Measurements from ENCODE around the gene SEMA7A.
A peak's percentile ranks its signal among the peaks of the same experiment; 100 is the strongest.

Gene SEMA7A

DNA sequence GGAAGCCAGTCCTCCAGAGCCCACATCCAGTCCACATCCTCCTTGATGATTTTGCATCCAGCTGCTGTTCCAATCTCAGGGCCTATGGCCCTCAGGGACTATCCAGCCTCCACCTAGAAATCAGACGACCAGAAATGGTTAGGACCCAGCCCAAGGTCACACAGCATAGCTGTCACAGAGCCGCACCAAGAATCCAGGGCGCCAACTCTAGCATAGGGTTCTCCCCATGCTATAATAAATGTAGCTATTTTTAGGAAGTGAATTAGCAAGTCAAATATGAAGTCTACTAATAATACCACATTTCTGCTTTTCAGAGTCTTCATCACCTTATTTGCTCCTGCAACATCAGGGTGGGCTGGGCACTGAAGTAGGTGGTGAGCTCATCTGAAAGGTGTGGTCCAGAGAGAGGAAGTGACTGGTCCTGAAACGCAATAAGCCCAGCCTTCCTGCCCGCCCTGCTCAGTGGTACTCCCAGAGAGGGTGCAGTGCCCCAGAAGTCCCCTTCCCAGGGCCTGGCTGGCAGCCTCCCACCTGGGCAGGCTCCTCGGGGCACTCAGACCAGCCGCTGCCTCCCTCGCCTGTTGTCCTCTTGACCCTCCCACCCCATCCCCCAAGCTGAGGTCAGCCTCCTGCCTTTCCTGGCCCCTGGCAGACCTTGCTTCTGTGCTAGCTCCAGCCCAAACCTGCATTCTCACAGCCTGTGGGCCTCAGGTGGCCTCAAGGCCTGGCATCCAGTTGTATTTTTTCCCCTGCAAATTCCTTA is 48.7 kb downstream of the SEMA7A start:
- peak; percentile 64 for DNase-seq

DNA sequence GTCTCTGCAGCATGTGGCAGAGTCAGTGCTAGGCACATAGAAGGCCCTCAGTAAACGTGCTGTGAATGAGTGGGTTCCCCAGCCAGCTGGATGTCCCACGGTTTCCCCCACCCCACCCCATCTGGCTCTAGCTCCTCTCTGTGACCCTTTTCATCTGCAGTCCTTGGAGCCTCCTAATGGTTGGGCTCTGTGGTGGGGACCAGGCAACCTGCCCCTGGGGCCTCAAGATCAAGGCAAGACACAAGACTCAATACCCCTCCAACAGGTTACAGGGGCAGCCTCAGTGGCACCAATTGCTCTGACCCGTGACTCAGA is 49.2 kb downstream of the SEMA7A start:
- no peak for DNase-seq

DNA sequence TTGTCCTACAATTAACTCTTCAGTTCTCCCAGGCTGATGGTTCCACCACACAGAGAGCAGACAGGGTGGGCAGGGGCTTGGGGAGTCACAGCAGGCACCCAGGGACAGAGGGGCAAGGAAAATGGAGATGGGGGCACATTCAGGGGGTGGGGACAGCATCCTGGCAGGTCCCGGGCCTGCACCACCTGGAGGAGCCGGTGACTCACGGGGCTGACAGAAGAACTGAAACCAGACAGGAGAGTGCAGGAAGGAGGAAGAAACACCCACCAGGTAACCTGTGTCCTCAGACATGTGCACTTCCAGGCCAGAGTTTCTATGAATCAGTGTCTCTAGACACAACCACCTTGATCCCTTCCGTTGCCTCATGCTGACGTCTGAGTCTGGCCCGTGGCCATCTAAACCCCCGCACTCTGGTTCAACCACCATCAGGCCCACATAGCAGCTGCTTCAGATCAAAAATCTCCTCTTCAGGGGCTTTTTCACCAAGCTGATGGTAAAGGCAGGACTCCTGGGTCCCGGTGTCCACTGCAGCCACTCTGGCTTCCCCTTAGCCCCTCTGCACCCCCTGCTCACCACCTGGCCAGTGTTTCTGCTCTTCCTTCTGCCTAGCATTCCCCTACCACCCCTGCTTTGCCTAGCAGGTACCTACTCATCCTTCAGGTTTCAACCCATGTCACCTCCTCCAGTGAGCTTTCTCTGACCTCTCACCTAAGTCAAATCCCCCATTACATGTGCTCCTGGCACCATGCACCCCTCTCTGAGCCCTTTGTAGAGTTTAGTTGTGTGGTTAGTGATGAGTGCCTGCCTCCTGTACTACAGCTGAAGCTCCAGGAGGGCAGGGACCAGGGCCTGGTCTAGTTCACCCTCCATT is 49.8 kb downstream of the SEMA7A start:
- peak; percentile 82 for DNase-seq

DNA sequence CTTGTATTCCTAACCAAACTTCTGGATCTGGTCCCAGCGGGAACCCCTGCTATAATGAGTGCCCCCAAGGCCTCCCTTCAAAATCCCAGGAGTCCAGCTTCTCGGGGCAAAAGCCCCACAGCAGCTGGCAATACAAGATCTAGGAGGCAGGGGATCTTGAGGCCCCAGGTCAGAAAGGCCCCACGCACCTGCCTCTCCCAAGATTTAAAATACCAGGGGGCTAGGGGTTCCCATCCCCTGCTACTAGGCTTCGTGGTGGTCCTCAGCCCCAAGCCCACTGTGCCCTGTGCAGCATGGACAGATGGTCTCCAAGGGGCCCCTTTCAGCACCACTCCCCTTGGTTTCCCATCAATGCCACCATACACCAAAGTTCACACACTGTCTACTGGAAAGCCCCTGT is 50.5 kb downstream of the SEMA7A start:
- no peak for DNase-seq

DNA sequence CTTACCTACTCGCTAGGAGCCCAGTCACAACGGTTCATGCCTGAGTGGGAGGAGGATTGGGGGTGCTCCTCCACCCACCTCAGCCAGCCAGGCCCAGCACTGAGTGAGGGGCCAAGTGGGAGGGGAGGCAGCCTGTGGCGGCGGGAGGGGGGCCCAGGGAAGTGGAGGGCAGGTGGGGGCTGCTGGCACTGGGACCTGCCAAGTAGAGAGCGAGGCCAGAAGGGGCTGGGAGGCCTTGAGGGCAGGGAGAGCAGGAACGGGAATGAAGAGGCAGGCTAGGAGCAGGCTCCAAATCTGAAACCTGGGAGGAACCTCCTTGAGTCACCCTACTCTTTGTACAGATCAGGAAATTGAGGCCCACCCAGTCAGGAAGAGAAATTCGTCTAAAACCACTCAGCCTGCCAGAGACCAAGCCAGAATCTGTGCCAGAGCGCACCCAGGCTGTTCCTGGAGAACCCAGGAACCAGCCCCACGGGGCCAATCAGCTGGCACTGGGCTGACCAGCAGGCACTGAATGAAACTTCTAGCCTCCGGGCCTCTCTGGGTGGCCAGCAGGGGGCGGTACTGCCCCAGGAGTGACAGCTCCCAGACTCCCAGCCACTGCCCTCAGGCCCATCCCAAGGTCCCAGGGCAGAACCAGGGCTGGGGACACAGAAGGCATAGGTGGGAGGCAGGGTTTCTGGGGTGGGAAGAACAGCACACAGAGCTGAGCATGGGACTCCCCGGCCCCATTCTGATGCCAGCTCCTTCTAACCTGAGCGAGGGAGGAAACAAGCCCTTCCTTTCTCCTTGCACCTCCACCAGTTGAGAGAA is 51.5 kb downstream of the SEMA7A start:
- DNase-seq = peak; percentile 73

DNA sequence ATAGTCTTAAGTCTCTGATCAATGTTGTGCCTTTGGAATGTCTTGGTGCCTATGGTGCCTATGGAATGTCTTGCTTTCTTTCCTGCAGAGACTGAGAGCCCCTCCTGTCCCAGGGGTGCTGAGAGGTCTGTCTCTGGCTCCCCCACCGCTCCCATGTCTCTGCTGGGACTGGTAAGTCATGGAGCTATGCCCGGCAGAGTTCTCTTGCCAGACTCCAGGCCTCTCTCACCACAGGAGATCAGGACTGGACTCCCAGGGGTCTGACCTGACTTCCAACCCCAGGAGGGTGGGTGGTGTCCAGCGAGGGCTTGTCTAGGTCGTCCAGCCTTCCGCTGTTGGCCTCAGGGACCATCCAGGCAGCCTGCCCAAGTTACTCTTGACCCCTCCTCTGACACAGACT is 52.3 kb downstream of the SEMA7A start:
- DNase-seq = no peak

DNA sequence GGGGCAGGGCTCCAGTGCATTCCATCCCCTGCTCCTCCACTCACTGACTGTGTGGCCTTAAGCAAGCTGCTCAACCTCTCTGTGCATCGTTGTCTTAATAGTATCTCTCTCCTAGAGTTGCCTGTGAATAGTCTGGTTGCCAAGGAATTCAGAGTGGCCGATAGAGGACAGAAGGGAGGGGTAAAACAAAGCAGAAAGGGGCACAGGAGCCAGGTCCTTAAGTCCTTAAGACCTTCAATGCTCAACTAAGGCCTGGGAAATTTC is 52.6 kb downstream of the SEMA7A start:
- DNase-seq = no peak

DNA sequence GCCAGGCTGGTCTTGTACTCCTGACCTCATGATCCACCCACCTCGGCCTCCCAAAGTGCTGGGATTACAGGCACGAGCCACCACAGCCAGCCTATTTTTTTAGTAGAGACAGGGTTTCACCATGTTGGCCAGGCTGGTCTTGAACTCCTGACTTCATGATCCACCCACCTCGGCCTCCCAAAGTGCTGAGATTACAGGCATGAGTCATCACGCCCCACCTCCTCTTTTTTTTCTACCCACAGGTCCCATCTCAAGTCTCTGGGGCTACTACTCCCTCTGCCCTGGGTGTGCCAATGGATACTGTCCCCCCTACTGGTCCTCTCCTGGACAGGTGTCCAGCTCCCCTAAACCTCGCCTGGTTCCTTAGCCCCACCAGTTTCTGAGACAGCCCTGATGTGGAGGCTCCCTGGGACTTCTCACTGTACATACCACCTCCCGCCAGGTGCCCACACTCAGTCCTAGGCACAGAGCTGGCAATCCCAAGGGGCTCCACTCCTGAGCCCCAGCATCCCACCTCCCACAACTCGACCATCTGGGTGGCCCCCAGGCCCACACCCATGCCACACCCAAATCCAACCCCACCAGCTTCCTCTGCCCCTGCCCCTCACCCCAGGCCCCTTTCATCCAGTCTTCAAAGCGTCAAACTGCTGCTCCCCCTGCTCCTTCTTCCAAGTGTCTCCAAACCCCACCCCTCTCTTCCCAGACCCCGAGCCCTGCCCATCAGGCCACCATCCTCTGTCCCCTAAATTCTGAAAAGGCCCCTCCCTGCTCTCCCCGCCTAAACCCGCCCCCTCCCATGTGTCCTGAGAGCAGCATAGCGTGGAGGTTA is 53.2 kb downstream of the SEMA7A start:
- DNase-seq = no peak

DNA sequence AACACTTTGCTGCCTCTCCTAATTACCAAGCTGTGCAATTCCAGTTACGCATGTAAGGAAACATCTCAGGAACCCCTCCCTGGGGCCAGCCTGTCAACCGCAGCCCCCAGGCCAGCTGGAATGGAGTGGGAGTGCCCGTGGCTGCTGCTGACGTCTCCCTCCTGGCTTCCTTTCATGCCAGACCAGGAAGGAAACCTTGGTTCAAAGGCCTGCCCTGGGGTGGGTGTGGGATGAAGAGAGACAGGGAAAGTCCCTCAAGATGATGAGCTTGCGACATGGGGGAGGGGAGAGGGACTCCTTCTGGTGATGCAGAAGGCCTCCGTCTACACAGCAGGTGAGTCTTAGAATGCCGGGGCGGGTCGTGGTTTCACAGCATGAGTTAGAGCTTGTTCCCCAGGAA is 54.9 kb downstream of the SEMA7A start:
- peak; percentile 86 for DNase-seq

DNA sequence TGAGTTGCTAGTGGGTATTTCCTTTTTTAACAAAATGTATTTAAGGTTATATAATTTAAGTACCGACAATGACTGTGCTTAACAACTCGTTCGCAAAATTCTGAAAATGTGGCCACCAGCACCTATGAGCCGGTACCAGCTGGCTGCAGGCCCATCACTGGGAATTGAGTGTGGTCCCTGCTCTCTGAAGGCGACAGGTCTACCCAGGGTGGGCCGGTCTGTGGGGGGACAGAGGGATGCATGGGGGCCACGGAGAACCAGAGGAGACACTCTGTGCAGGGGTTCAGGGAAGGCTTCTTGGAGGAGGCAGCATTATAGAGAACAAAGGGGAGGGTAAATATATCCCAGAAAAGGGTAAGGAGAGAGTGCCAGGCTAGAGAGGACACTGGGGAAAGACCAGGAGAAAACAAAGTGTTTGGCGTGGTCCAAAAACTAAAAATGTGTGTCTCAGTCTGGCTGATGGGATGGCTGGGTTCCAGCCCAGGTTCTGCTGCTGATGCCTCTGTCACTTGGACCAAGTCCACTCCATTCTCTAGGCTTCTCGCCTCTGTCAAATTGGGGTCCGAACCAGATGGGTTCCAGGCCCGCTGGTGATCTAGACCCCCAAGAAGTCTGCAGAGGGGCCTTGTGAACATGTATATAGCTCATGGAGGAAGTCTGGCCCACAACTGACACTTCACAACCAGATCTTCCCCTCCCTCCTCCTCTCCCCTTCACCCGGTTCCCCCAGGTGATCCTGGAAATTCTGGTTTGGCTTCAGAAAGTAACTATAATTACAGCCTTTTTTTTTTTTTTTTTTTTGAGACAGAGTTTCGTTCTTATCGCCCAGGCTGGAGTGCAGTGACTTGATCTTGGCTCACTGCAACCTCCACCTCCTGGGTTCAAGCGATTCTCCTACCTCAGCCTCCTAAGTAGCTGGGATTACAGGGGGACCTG is 55.7 kb downstream of the SEMA7A start:
- no peak for DNase-seq

DNA sequence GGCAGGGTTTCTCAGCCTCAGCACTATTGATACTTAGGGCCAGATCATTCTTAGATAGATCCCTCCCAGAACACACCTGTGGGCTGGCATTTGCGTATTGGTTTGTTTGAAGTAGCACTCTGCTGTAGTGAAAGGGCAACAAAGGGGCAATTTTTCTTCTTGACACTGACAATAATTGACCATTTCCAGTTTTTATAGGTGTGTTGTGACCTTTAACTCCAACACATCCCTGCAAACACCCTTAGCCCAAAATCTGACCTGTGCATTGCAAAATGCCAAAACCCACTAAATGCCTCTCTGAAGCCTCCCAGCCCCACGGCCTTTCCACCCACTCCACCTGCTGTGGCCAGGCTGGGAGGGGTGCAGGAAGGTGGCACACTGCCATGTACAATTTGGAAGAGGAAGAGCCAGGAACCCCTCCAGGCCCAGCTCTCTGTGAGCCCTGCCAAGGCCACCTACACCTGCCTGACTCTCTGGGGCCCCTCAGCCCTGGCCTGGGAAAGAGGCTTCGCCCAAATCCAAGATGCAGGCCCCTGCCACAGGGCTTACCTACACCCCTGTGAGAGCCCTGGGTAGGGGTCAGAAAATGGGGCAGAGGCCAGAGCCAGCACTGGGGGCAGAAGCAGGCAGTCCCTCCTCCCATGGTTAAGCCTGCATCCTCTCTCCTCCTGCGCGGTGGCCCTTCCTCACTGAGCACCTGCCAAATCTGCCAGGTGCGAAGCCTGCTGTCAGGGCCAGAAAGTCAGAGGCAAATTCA is 56.8 kb downstream of the SEMA7A start:
- DNase-seq = no peak

DNA sequence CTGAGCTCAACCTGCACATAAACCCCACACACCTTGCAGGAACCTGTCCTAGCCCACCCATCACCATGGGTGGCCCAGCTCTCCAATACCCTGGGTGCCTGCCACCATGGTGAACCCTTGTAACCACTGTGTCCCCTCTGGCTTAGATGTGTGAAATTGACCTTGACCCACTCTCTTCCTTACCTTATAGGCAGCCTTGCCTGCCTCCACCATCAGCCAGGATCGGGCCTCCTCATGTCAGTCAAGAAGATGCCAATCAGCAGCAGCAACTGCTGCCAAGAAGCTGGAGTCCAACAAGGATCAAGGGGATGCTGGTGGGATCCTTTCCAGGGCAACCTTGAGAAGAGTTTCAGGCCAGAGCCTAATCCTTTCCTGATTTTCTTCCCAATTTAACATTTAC is 57.5 kb downstream of the SEMA7A start:
- no peak for DNase-seq

DNA sequence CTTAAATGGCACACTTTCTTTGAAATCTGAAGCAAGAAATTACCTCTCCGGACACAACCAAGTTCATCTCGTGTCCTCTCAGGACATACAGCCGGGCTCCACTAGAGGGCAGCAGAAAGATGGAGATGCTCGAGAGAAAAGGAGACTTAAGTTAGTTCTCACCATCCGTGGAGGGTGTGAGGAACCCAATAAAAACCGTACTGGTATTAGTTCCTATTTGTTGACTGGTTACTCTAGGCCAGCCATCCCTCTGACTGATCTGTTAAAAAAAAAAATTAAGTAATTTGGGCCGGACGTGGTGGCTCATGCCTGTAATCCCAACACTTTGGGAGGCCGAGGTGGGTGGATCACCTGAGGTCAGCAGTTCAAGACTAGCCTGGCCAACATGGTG is 58.5 kb downstream of the SEMA7A start:
- peak; percentile 82 for DNase-seq

DNA sequence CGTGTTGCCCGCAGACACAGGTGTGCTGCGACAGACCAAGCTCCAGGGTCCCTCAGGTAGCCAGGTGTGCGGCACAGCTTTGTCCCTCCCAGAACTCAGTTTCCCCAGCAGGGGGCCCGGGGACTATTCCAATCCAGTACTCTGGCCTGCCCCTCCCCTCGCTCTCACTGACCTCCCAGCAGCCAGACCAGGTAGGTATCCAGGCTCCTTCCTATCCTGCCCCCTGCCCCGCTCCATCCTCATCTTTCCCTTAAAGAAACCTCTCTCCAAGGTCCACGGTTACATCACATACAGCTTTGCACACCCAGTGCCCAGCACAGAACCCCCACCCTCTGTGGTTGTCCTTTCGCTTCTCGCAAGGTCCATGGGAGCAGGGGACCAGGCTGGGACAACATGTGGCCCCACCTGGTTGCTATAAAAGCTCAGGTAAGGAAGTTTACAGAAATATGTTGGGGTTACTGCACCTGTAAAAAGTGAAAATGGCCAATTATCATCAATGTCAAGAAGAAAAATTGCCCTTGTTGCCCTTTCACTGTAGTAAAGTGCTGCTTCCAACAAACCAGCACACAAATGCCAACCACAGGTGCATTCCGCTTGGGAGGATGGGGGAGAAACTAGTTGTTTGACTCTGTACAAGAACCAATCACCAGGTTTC is 59.0 kb downstream of the SEMA7A start:
- no peak for DNase-seq

DNA sequence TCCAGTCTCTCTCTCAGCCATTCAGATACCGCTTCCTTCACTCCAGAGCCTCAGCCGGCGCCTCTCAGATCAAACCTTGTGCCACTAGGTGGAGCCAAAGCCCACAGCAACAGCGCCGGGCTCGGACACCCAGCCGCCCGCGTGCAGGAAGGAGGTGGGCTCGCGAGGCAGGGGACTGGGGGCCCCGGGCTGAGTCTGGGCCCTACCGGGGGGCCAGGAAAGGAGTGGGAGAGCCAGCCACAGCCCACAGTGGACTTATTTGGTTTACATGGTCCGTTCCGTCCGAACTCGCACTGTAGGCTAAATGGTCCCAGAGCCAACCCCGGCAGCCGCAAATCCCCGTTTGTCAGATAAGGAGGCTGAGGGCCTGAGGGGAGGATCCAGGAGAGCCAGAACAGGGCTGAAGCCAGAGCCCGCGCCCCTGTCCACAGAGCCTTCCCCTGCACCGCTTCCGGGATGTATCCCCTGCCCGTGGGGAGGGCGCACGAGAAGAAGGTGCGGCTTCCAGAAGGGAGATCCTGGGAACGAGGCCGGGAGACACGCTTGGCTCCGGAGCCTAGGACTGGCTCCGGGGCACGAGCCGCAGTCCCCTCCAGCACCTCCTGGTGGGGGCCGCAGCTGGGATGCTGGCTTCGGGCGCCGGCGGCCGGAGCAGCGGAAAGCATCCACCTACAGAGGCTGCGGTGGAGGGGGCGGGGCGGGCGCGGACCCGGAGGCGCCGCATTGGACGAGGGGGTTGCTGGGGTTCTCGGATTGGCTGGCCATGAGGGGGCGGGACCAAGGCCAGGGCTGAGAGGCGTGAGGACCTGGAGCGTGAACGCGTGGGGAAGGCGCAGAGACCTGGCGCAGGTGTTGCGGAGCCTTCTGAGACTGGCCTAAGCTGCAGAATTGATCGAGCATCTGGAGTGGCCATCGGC is 59.8 kb downstream of the SEMA7A start:
- DNase-seq = peak; percentile 90

DNA sequence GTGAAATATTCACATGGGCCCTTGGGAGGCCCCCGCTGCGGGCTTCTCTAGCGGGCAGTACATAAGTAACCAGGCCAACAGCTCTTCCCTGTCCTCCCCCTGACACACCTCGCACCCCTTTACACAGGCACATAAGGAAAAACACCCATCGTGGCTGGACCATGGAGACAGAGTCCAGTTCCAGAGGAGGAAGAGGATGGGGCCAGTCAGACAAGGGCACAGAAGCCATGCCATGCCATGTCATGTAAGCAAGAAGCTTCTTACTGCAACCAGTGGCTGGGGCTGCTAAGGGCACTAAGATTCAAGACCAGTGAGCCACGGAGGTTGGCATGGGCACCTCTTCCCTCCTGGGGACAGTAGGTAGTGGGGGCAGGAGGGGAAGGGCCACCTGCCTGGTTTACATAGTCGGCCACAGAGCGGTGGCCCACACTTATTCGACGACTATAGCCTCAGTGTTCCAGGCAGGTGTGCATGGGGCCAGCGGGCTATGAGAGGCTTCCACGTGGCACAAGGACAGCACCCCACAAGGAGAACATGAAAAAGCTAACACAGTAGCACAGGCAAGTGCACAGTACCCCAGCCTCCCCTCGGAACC is 60.6 kb downstream of the SEMA7A start:
- DNase-seq = no peak

DNA sequence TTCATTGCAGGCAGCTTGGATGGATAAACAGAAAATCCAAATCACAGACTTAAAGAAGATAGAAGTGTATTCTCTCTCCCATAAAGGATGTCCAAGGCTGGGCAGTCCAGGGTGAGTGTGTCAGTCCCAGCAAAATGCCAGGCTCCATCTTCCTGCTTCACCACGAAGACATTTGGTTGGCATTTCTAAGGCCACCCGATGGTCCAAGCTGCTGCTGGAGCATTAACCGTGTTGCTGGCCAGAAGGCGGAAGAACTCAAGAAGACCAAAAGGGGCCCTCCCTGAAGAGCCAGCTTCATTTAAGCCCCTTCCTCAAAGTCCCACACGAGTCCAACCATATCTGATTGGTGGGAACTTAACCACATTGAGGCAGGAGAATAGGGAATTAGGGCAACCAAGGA is 63.3 kb downstream of the SEMA7A start:
- DNase-seq = no peak

DNA sequence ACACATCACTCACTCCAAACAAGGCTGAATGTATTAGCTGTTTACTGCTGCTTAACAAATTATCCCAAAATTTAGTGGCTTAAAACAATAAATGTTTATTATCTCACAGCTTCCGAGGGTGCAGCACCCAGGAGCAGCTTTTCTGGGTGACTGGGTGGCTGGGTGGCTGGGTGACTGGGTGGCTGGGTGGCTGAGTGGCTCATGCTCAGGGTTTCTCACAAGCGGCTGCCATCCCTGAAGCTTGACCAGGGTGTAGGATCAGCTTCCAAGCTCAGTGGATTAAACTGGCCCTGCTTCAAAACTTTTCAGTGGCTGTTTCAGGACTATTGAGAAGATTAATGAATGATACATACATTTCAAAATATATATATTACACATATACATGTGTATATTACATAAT is 64.0 kb downstream of the SEMA7A start:
- DNase-seq = no peak
